Neural progenitor cell (in vitro differentiated cells): Measurements from ENCODE around the gene RBL2. TPM values are rescaled to one million over a fixed set of nuclear protein-coding genes. Genes with fewer than 3 reads are reported as not detected.

Experiments
- DNase-seq: peaks from one replicate; pipeline ENCODE4 v3.0.0-alpha.2; 2016; ENCODE audit warnings: low spot score
- H2AFZ ChIP-seq: fragments of 200-600 bp; sonication (generic); replicated peaks from 2 replicates; pipeline ENCODE4 v1.6.1; 2016; ENCODE audit warnings: antibody characterized with exemption
- H3F3A ChIP-seq: fragments of 200-600 bp; sonication (generic); 2 replicates; pipeline ENCODE4 v1.6.1; 2016; ENCODE audit warnings: antibody characterized with exemption, low read depth
- H3K27ac ChIP-seq: fragments of 200-600 bp; sonication (generic); 2 replicates; pipeline ENCODE4 v1.5.1; 2016; ENCODE audit warnings: mild to moderate bottlenecking
- H3K27me3 ChIP-seq: fragments of 200-600 bp; sonication (generic); 2 replicates; pipeline ENCODE4 v1.6.1; 2016; ENCODE audit warnings: mild to moderate bottlenecking, moderate library complexity
- H3K36me3 ChIP-seq: fragments of 200-600 bp; sonication (generic); 2 replicates; pipeline ENCODE4 v1.5.1; 2016
- H3K4me1 ChIP-seq: fragments of 200-600 bp; sonication (generic); 2 replicates; pipeline ENCODE4 v1.6.1; 2016; ENCODE audit warnings: mixed run types
- H3K4me2 ChIP-seq: fragments of 200-600 bp; sonication (generic); 2 replicates; pipeline ENCODE4 v1.6.1; 2016
- H3K4me3 ChIP-seq: fragments of 200-600 bp; sonication (generic); 2 replicates; pipeline ENCODE4 v1.5.1; 2016
- H3K79me2 ChIP-seq: fragments of 200-600 bp; sonication (generic); 2 replicates; pipeline ENCODE4 v1.6.1; 2016; ENCODE audit warnings: low read depth
- H3K9ac ChIP-seq: fragments of 200-600 bp; sonication (generic); 2 replicates; pipeline ENCODE4 v1.6.1; 2016
- H3K9me3 ChIP-seq: fragments of 200-600 bp; sonication (generic); 2 replicates; pipeline ENCODE4 v1.5.1; 2016; ENCODE audit warnings: low read depth
- H4K20me1 ChIP-seq: fragments of 200-600 bp; sonication (generic); 2 replicates; pipeline ENCODE4 v1.6.1; 2016; ENCODE audit warnings: low read depth
- H3K27ac Mint-ChIP-seq: 3 replicates; pipeline ENCODE4 v1.8.0; 2021; ENCODE audit warnings: mixed read lengths
- H3K27me3 Mint-ChIP-seq: 2 replicates; pipeline ENCODE4 v1.8.0; 2022; ENCODE audit warnings: low read depth, mild to moderate bottlenecking, inconsistent platforms, moderate library complexity, mixed read lengths; ENCODE audit not compliant: insufficient read depth
- H3K36me3 Mint-ChIP-seq: 3 replicates; pipeline ENCODE4 v1.8.0; 2021; ENCODE audit warnings: mixed read lengths
- H3K4me1 Mint-ChIP-seq: 3 replicates; pipeline ENCODE4 v1.8.0; 2021; ENCODE audit warnings: mixed read lengths
- H3K4me3 Mint-ChIP-seq: 3 replicates; pipeline ENCODE4 v1.8.0; 2021; ENCODE audit warnings: mild to moderate bottlenecking, moderate library complexity, mixed read lengths
- H3K9me3 Mint-ChIP-seq: 3 replicates; pipeline ENCODE4 v1.8.0; 2020; ENCODE audit warnings: mixed read lengths
- CTCF ChIP-seq: fragments of 200-600 bp; sonication (generic); IDR thresholded peaks from 2 replicates; pipeline ENCODE4 v1.5.1; 2017; ENCODE audit warnings: antibody characterized with exemption, mild to moderate bottlenecking
- EZH2 ChIP-seq: fragments of 200-600 bp; sonication (generic); IDR thresholded peaks from 2 replicates; pipeline ENCODE4 v1.6.1; 2017; ENCODE audit warnings: antibody characterized with exemption, mild to moderate bottlenecking, moderate library complexity
- EZH2phosphoT487 ChIP-seq: fragments of 200-600 bp; sonication (generic); IDR thresholded peaks from 2 replicates; pipeline ENCODE4 v1.6.1; 2017; ENCODE audit warnings: antibody characterized with exemption
- total RNA-seq: library from RNA; depleted of rRNA; stranded (reverse); fragments of >200 nt; gene quantifications from 2 replicates; pipeline ENCODE4 v1.2.3, GENCODE V29; 2015; ENCODE audit warnings: low replicate concordance

The RBL2 gene
- total RNA-seq, 1 donor from 2014 or later: 58.1 TPM

- H3K36me3 Mint-ChIP-seq: peaks cover 53% of the 10 kb centered on the region
- Histone ChIP-seq H3F3A (no peaks in the 10 kb centered on the region), H3K36me3 (peaks cover 8% of the 10 kb centered on the region), H3K27me3 (no peaks in the 10 kb centered on the region), H3K4me3 (no peak overlapping the region), H3K4me2 (no peak overlapping the region), H2AFZ (no peak overlapping the region), H3K4me1 (no peaks in the 10 kb centered on the region), H3K27ac (no peak overlapping the region), H3K9me3 (no peaks in the 10 kb centered on the region), H3K79me2 (no peaks in the 10 kb centered on the region), H4K20me1 (no peaks in the 10 kb centered on the region), H3K9ac (no peak overlapping the region)
- DNase-seq: no peak
- H3K27ac Mint-ChIP-seq: no peak overlapping the region
- no peaks in the 10 kb centered on the region for H3K27me3 Mint-ChIP-seq
- H3K9me3 Mint-ChIP-seq: no peaks in the 10 kb centered on the region
- H3K4me1 Mint-ChIP-seq: no peaks in the 10 kb centered on the region
- TF ChIP-seq EZH2phosphoT487 (no peak), CTCF (no peak), EZH2 (no peak)
- H3K4me3 Mint-ChIP-seq: no peak overlapping the region
Observed at GRCh38 chr16:53476867-53477266, 42.6 kb downstream of the RBL2 start.

- Mint-ChIP-seq H3K4me3 (no peak overlapping the region), H3K36me3 (peaks cover 46% of the 10 kb centered on the region), H3K27me3 (no peaks in the 10 kb centered on the region), H3K4me1 (no peaks in the 10 kb centered on the region), H3K27ac (no peak overlapping the region), H3K9me3 (no peaks in the 10 kb centered on the region)
- no peak overlapping the region for H3K27ac ChIP-seq
- H3K4me2 ChIP-seq: no peak overlapping the region
- H3K27me3 ChIP-seq: no peaks in the 10 kb centered on the region
- DNase-seq: no peak
- TF ChIP-seq EZH2 (no peak), EZH2phosphoT487 (no peak), CTCF (no peak)
- H3K4me1 ChIP-seq: no peaks in the 10 kb centered on the region
- no peaks in the 10 kb centered on the region for H4K20me1 ChIP-seq
- H3K9me3 ChIP-seq: no peaks in the 10 kb centered on the region
- H3K4me3 ChIP-seq: no peak overlapping the region
- H2AFZ ChIP-seq: no peak overlapping the region
- no peaks in the 10 kb centered on the region for H3K79me2 ChIP-seq
- H3F3A ChIP-seq: no peaks in the 10 kb centered on the region
- H3K9ac ChIP-seq: no peak overlapping the region
- H3K36me3 ChIP-seq: peaks cover 2% of the 10 kb centered on the region
Observed at GRCh38 chr16:53478965-53479364, 44.7 kb downstream of the RBL2 start.

GRCh38 chr16:53480394-53480793 lies 46.1 kb downstream of the RBL2 start:
- Histone ChIP-seq H3K4me3 (no peak overlapping the region), H3K9me3 (no peaks in the 10 kb centered on the region), H3F3A (no peaks in the 10 kb centered on the region), H3K27ac (no peak overlapping the region), H3K36me3 (peaks cover 3% of the 10 kb centered on the region), H3K4me2 (no peak overlapping the region), H3K9ac (no peak overlapping the region), H4K20me1 (no peaks in the 10 kb centered on the region), H3K27me3 (no peaks in the 10 kb centered on the region), H3K79me2 (no peaks in the 10 kb centered on the region), H2AFZ (no peak overlapping the region), H3K4me1 (no peaks in the 10 kb centered on the region)
- no peaks in the 10 kb centered on the region for H3K9me3 Mint-ChIP-seq
- H3K36me3 Mint-ChIP-seq: peaks cover 53% of the 10 kb centered on the region
- no peaks in the 10 kb centered on the region for H3K4me1 Mint-ChIP-seq
- TF ChIP-seq EZH2phosphoT487: no peak
- TF ChIP-seq CTCF: no peak
- no peak for TF ChIP-seq EZH2
- no peak overlapping the region for H3K27ac Mint-ChIP-seq
- no peak overlapping the region for H3K4me3 Mint-ChIP-seq
- DNase-seq: no peak
- no peaks in the 10 kb centered on the region for H3K27me3 Mint-ChIP-seq
